PC-9 (cell line): ENCODE measurements around the gene NAP1L4. TPM values are rescaled to one million over a fixed set of nuclear protein-coding genes. Genes with fewer than 3 reads are reported as not detected.

Experiments used
- BruUV-seq: library from RNA; stranded (reverse); fragments of 400-500 nt; replicated peaks from 2 replicates; lab custom pipeline; 2021; lab: Mats Ljungman, UMichigan
- CTCF ChIA-PET: fragments of 300-600 bp; sonication (Branson Sonifier 250); formaldehyde crosslinking; loops from one replicate; lab custom pipeline; 2022; ENCODE audit warnings: antibody characterized with exemption; lab: Charles Lee
- POLR2A ChIA-PET: fragments of 300-600 bp; sonication (Branson Sonifier 250); formaldehyde crosslinking; loops from one replicate; lab custom pipeline; 2022; ENCODE audit warnings: antibody characterized with exemption; ENCODE audit not compliant: unreplicated experiment; lab: Charles Lee
- DNase-seq, 2 experiments: peaks; one replicate each; pipeline versions ENCODE4 v3.0.0 to v3.0.0-alpha.2; 2015 to 2022; ENCODE audit warnings: mixed read lengths in 1 of 2
- H2AFZ ChIP-seq: fragments of 200-600 bp; sonication (generic); 2 replicates; pipeline ENCODE4 v1.8.1; 2017; ENCODE audit warnings: antibody characterized with exemption
- H3F3A ChIP-seq: fragments of 200-600 bp; sonication (generic); 2 replicates; pipeline ENCODE4 v1.8.1; 2017; ENCODE audit warnings: antibody characterized with exemption, mild to moderate bottlenecking, low read depth; ENCODE audit not compliant: insufficient read depth
- H3K27ac ChIP-seq: fragments of 200-600 bp; sonication (generic); 2 replicates; pipeline ENCODE4 v1.6.1; 2016; ENCODE audit warnings: mixed run types
- H3K27me3 ChIP-seq: fragments of 200-600 bp; sonication (generic); 2 replicates; pipeline ENCODE4 v1.6.1; 2016; ENCODE audit warnings: low read depth, mixed run types; ENCODE audit not compliant: insufficient read depth
- H3K36me3 ChIP-seq: fragments of 200-600 bp; sonication (generic); 2 replicates; pipeline ENCODE4 v1.6.1; 2016; ENCODE audit warnings: low read depth, mixed run types
- H3K4me1 ChIP-seq: fragments of 200-600 bp; sonication (generic); replicated peaks from 2 replicates; pipeline ENCODE4 v1.6.1; 2016; ENCODE audit warnings: mixed run types; ENCODE audit not compliant: insufficient read depth
- H3K4me2 ChIP-seq: fragments of 200-600 bp; sonication (generic); 2 replicates; pipeline ENCODE4 v1.6.1; 2017; ENCODE audit warnings: mixed run types
- H3K4me3 ChIP-seq: fragments of 200-600 bp; sonication (generic); 2 replicates; pipeline ENCODE4 v1.6.1; 2016; ENCODE audit warnings: mixed run types
- H3K79me2 ChIP-seq: fragments of 200-600 bp; sonication (generic); 2 replicates; pipeline ENCODE4 v1.6.1; 2017; ENCODE audit warnings: low read depth, mixed run types
- H3K9me2 ChIP-seq: fragments of 200-600 bp; sonication (generic); 2 replicates; pipeline ENCODE4 v1.8.1; 2017; ENCODE audit warnings: mild to moderate bottlenecking; ENCODE audit not compliant: insufficient read depth
- H3K9me3 ChIP-seq: fragments of 200-600 bp; sonication (generic); 2 replicates; pipeline ENCODE4 v1.8.1; 2016; ENCODE audit warnings: low read depth; ENCODE audit not compliant: insufficient read depth
- H4K20me1 ChIP-seq: fragments of 200-600 bp; sonication (generic); 2 replicates; pipeline ENCODE4 v1.8.1; 2017; ENCODE audit not compliant: insufficient read depth
- CTCF ChIP-seq: fragments of 200-600 bp; sonication (generic); conservative IDR thresholded peaks from 2 replicates; pipeline ENCODE4 v1.6.1; 2017; ENCODE audit warnings: mixed run types, antibody characterized with exemption, mild to moderate bottlenecking, moderate library complexity
- EZH2 ChIP-seq: fragments of 200-600 bp; sonication (generic); IDR thresholded peaks from 2 replicates; pipeline ENCODE4 v1.8.0; 2017; ENCODE audit warnings: antibody characterized with exemption, low read depth
- intact Hi-C: fragments of 100-400 bp; cut with micrococcal nuclease; formaldehyde crosslinking; loops from one replicate; pipeline ENCODE4 v1.10.0; 2022; ENCODE audit not compliant: unreplicated experiment
- total RNA-seq: library from RNA; stranded (reverse); gene quantifications from 2 replicates; pipeline ENCODE4 v1.2.3, GENCODE V29; 2021

NAP1L4 gene
- total RNA-seq, 1 experiment from 2014 or later = 86.7 TPM

DNA sequence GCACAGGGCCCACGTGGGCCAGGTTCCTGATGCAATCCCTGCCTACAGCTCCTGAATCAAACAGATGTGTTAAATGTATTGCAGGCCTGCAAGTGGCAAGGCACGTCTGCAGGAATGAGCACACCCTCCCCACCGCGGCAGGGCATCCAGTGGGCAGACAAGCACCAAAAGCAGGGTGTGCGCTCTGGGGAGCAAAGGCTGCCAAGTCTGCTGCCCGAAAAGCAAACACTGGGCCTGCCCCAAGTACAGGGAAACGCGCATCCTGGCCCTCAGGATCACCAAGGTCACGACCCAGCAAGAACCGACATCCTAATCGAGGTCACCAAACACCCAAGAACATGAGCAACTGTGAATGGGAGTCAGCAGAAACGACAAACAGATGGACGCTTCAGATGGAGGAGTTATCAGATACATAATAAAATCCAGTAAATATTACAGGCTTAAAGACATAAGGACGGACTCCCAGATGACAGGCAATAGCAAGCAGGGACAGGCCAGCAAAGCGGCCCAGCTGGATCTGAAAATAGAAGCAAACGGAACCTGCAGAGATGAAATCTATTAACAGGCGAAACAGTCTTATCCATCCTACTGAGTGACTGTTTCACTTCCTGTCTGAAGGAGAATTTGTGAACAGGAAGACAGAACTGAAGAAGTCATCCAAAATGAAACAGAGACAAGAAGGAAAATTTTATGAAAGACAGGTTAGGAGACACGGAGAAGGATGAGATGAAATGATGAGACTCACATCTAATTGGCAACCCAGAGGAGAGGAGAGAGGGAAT, 38.4 kb upstream of the NAP1L4 start:
- Histone ChIP-seq H3K27me3 (no peaks in the 10 kb centered on the region), H4K20me1 (peaks cover 27% of the 10 kb centered on the region), H2AFZ (no peak overlapping the region), H3K79me2 (no peaks in the 10 kb centered on the region), H3K4me1 (no peaks in the 10 kb centered on the region), H3K4me2 (no peak overlapping the region), H3K4me3 (no peak overlapping the region), H3K27ac (no peak overlapping the region), H3K9me3 (no peaks in the 10 kb centered on the region), H3K9me2 (no peaks in the 10 kb centered on the region), H3F3A (peaks cover 2% of the 10 kb centered on the region; the same call in 1 of the 2 replicates), H3K36me3 (peaks cover 13% of the 10 kb centered on the region; the same call in 1 of the 2 replicates)
- TF ChIP-seq CTCF (no peak), EZH2 (no peak)
- intact Hi-C loops = no loop called here
- no peak for DNase-seq
- CTCF ChIA-PET = no interaction called here
- POLR2A ChIA-PET = no interaction called here
- no TSS peak for BruUV-seq

DNA sequence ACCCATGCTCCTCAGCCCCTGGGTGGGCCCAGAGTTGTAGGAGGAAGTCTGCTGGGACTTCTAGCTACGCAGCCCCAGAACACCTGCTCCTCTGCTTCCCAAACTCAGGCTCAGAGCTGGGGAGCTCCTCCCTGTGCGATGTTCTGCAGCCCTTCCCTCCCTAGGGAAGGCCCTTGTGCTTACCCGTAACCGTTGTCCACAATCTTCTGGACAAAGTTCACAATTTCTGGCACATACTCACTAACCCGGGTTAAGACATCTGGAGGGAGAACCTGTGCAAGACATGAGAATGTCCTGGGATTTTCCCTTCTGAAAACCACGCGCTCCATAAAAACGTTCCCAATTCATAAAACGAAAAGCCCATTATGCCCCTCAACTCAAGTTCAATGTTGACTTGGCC, 36.7 kb upstream of the NAP1L4 start:
- Histone ChIP-seq H3K79me2 (no peaks in the 10 kb centered on the region), H3K4me2 (no peak overlapping the region), H3K4me1 (no peaks in the 10 kb centered on the region), H2AFZ (no peak overlapping the region), H3K9me2 (no peaks in the 10 kb centered on the region), H3K36me3 (peaks cover 22% of the 10 kb centered on the region), H3F3A (peaks cover 2% of the 10 kb centered on the region; the same call in 1 of the 2 replicates), H4K20me1 (peaks cover 21% of the 10 kb centered on the region), H3K27ac (no peak overlapping the region), H3K27me3 (no peaks in the 10 kb centered on the region), H3K4me3 (no peak overlapping the region), H3K9me3 (no peaks in the 10 kb centered on the region)
- intact Hi-C loops = no loop called here
- TF ChIP-seq CTCF (no peak), EZH2 (no peak)
- POLR2A ChIA-PET = no interaction called here
- no TSS peak for BruUV-seq
- no peak for DNase-seq
- CTCF ChIA-PET = no interaction called here

DNA sequence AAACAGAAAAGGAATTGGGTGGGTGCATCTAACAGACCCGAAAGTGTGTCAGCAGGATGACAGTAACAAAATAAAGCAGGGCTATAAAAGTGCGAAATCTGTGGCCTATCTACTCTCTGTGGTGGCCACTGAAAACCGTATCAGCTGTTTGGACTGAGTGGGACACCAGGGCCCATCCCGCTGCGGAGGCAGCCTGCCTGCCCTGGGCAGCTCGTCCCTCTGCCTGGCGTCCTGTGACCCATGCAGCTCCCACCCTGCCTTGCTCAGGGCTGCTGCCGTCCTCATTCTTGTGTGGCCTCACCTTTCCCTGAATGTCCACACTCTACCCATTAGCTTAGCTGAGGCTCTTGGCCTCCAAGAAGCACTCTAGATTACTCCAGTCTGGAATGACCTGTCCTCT, 34.7 kb upstream of the NAP1L4 start:
- H3K79me2 ChIP-seq = no peaks in the 10 kb centered on the region
- no peaks in the 10 kb centered on the region for H3K27me3 ChIP-seq
- DNase-seq = no peak
- ChIA-PET POLR2A (no interaction called here), CTCF (no interaction called here)
- H3K4me2 ChIP-seq = no peak overlapping the region
- H3F3A ChIP-seq = peaks cover 2% of the 10 kb centered on the region; the same call in 1 of the 2 replicates
- BruUV-seq = no TSS peak
- H2AFZ ChIP-seq = no peak overlapping the region
- no peaks in the 10 kb centered on the region for H3K9me2 ChIP-seq
- H3K36me3 ChIP-seq = peaks cover 19% of the 10 kb centered on the region
- no peaks in the 10 kb centered on the region; the same call in 1 of the 2 replicates for H3K4me1 ChIP-seq
- intact Hi-C loops = no loop called here
- TF ChIP-seq EZH2 (no peak), CTCF (no peak)
- H4K20me1 ChIP-seq = peaks cover 12% of the 10 kb centered on the region
- H3K27ac ChIP-seq = no peak overlapping the region
- H3K9me3 ChIP-seq = no peaks in the 10 kb centered on the region
- no peak overlapping the region for H3K4me3 ChIP-seq
